GM20000 (cell line): ENCODE data around the gene TRIM28.
"Not testable (repeated sequence)": the region's sequence is repeated elsewhere in the genome, so short reads cannot be mapped to it uniquely, and the experiment has no call there.

ENCODE experiments used
- DNase-seq: peaks from one replicate; pipeline ENCODE4 v3.0.0; 2012; ENCODE audit warnings: low spot score
- TF ChIP-seq, protein P1 (sequence below): IDR thresholded peaks from 2 replicates; pipeline ENCODE4 v1.5.1; 2012; ENCODE audit warnings: mild to moderate bottlenecking, control low read depth; ENCODE audit errors: extremely low read depth, missing control alignments

TRIM28 gene

GRCh38 chr19:58543826-58544590, at the start of gene TRIM28:
TSS of gene TRIM28 (plus strand) at chr19:58544064. CDS start at chr19:58544758, 694 bp downstream.
- TF ChIP-seq, protein P1, sequence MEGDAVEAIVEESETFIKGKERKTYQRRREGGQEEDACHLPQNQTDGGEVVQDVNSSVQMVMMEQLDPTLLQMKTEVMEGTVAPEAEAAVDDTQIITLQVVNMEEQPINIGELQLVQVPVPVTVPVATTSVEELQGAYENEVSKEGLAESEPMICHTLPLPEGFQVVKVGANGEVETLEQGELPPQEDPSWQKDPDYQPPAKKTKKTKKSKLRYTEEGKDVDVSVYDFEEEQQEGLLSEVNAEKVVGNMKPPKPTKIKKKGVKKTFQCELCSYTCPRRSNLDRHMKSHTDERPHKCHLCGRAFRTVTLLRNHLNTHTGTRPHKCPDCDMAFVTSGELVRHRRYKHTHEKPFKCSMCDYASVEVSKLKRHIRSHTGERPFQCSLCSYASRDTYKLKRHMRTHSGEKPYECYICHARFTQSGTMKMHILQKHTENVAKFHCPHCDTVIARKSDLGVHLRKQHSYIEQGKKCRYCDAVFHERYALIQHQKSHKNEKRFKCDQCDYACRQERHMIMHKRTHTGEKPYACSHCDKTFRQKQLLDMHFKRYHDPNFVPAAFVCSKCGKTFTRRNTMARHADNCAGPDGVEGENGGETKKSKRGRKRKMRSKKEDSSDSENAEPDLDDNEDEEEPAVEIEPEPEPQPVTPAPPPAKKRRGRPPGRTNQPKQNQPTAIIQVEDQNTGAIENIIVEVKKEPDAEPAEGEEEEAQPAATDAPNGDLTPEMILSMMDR, result no peak
- DNase-seq, result peak; percentile 100

DNA sequence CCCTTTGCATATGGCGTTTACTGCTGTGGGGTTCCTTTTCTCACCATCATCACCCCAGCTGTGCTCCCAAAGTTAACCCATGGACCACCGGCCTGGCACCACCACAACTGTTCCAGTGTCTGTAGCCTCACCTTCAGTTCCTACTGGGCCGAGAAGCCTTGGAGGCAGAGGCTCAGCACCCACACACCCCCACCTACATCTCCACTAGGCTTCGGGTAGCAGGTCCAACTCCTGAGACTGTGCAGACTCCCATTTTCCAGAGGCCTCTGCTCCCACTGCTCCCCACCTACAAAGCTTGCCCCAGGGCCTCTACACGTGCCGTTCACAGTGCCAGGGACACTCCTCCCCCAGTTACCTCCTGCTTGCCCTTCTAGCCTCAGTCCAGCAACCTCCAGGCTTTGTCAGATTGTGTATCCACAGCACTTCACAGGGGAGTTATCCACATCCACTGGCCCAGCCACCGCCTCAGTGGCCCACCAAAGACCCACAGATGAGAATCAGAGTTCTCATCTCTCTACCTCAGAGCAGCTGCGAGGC, 46.2 kb upstream of the TRIM28 start:
- no peak for DNase-seq
- TF ChIP-seq, protein P1, result no peak

DNA sequence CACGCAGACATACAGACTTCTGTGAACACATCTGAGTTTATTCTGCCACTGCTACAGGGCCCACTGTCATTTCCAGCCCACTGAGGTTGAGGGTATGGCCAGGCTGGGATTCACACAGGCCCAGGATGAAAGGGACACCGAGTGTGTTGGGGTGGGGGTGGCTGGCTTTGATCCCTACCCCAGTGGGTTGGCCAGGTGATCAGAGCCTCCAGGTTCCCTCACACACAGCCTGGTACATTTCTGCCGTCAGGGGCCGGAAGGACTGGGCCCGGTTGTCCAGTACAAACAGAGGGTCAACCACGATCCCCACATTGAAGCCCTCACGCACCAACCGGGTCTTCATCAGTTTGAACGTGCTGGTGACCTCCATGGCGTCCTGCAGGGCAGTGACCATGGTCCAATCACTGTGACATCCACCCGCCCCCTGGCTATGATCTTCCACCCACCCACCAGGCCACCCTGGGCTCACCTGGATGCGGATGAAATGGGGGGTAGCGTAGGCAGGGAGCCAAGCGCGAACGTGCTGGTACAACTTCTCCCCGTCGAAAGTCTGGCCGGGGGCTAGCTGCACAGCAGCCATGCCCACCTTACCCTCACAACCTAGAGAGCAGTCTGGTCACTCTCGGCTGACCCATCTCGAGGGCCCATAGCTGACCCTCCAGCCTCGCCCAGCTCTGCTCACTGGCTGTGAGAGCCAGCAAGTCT, 45.4 kb upstream of the TRIM28 start:
- no peak for DNase-seq
- TF ChIP-seq, protein P1, result no peak

DNA sequence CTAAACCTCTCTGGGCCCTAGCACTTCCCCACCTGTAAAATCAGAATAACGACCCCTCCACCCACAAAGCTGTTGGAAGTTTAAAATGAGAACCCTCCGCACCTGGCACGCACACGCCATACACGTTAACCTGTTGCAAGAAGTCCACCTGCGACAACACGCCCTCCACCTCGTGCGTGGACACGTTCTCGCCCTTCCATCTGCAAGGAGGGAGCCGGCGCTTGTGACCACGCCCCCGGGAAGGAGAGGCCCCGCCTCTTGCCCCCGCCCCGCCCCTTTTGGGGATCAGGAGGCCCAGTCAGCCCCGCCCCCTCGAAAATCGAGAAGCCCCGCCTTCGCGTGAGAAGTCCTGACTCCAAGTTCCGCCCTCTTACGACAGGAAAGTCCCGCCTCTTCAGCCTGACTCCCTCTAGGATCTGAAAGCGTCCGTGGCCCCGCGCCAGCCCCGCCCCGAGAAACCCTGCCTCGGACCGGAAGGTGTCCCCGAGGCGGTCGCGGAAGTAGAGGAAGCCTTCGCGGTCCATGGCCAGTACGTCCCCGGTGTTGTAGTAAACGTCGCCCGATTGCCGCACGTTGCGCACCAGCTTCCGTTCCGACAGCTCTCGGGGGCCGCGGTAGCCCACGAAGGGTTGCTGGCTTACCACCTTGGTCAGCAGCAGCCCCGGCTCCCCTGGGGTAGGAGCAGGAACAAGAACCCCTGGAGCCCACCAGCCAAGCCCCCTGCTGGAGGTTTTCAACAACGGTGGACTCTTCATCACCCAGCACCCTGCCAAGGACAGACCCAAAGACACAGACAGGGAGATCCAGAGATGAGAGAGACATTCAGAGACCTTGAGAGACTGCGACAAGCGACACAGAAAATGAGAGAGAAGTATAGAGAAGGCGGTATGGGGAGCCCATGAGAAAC, 44.6 kb upstream of the TRIM28 start:
- DNase-seq, result peak; percentile 97
- TF ChIP-seq, protein P1, result no peak

- TF ChIP-seq, protein P1, result no peak
- no peak for DNase-seq
Measured at GRCh38 chr19:58500242-58500641, 43.6 kb upstream of the TRIM28 start.

DNA sequence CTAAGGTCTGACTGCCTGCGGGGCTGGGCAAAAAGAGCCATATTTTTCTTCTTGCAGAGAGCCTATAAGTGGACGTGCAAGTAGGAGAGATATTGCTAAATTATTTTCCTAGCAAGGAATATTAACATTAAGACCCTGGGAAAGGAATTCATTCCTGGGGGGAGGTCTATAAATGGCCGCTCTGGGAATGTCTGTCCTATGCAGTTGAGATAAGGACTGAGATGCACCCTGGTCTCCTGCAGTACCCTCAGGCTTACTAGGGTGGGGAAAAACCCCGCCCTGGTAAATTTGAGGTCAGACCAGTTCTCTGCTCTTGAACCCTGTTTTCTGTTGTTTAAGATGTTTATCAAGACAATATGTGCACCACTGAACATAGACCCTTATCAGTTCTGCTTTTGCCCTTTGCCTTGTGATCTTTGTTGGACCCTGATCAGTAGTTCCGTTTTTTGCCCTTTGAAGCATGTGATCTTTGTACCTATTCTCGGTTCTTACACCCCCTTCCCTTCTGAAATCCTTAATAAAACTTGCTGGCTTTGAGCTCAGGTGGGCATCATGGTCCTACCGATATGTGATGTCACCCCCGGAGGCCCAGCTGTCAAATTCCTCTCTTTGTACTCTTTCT, 36.2 kb upstream of the TRIM28 start:
- not testable (repeated sequence) for DNase-seq

GRCh38 chr19:58509731-58510083, 34.2 kb upstream of the TRIM28 start:
- no peak for DNase-seq
- TF ChIP-seq, protein P1, result no peak
